ENCODE measurements around the gene THADA. TPM values are rescaled to one million over a fixed set of nuclear protein-coding genes. Genes with fewer than 3 reads are reported as not detected.

Gene THADA
- total RNA-seq, 1 donor from 2014 or later = 19.4 TPM

GRCh38 chr2:43224571-43225092, 371.2 kb downstream of the THADA start:
- H3K36me3 Mint-ChIP-seq (ENCODE audit: low read depth, unreplicated experiment) = peaks cover 13% of the 10 kb centered on the region
- no peaks in the 10 kb centered on the region for H3K9me3 Mint-ChIP-seq (ENCODE audit: unreplicated experiment)
- peaks cover 52% of the 10 kb centered on the region for H3K4me1 Mint-ChIP-seq (ENCODE audit: unreplicated experiment)
- DNase-seq (ENCODE audit: low spot score) = peak; percentile 25
- peak overlapping the region; percentile 59 for H3K4me3 Mint-ChIP-seq (ENCODE audit: unreplicated experiment)
- H3K27me3 Mint-ChIP-seq (ENCODE audit: unreplicated experiment) = peaks cover 13% of the 10 kb centered on the region
- no peak for TF ChIP-seq CTCF (IDR thresholded peaks at IDR 0.05; ENCODE audit: unreplicated experiment)
- no peak overlapping the region for H3K27ac Mint-ChIP-seq (ENCODE audit: unreplicated experiment)

- Mint-ChIP-seq H3K9me3 (ENCODE audit: unreplicated experiment) (no peaks in the 10 kb centered on the region), H3K4me3 (ENCODE audit: unreplicated experiment) (peak overlapping the region; percentile 97), H3K36me3 (ENCODE audit: low read depth, unreplicated experiment) (peaks cover 13% of the 10 kb centered on the region), H3K27me3 (ENCODE audit: unreplicated experiment) (peaks cover 14% of the 10 kb centered on the region), H3K4me1 (ENCODE audit: unreplicated experiment) (peaks cover 52% of the 10 kb centered on the region), H3K27ac (ENCODE audit: unreplicated experiment) (peak overlapping the region; percentile 72)
- TF ChIP-seq CTCF (IDR thresholded peaks at IDR 0.05; ENCODE audit: unreplicated experiment) = peak; percentile 22
- DNase-seq (ENCODE audit: low spot score) = peak; percentile 76
Measured at GRCh38 chr2:43224131-43224570, 371.7 kb downstream of the THADA start.

- H3K9me3 Mint-ChIP-seq (ENCODE audit: unreplicated experiment) = no peaks in the 10 kb centered on the region
- peaks cover 16% of the 10 kb centered on the region for H3K36me3 Mint-ChIP-seq (ENCODE audit: low read depth, unreplicated experiment)
- peaks cover 15% of the 10 kb centered on the region for H3K27me3 Mint-ChIP-seq (ENCODE audit: unreplicated experiment)
- no peak for TF ChIP-seq CTCF (IDR thresholded peaks at IDR 0.05; ENCODE audit: unreplicated experiment)
- peak overlapping the region; percentile 80 for H3K27ac Mint-ChIP-seq (ENCODE audit: unreplicated experiment)
- peaks cover 53% of the 10 kb centered on the region for H3K4me1 Mint-ChIP-seq (ENCODE audit: unreplicated experiment)
- peak overlapping the region; percentile 97 for H3K4me3 Mint-ChIP-seq (ENCODE audit: unreplicated experiment)
- no peak for DNase-seq (ENCODE audit: low spot score)
Measured at GRCh38 chr2:43223521-43224001, 372.3 kb downstream of the THADA start.

DNA sequence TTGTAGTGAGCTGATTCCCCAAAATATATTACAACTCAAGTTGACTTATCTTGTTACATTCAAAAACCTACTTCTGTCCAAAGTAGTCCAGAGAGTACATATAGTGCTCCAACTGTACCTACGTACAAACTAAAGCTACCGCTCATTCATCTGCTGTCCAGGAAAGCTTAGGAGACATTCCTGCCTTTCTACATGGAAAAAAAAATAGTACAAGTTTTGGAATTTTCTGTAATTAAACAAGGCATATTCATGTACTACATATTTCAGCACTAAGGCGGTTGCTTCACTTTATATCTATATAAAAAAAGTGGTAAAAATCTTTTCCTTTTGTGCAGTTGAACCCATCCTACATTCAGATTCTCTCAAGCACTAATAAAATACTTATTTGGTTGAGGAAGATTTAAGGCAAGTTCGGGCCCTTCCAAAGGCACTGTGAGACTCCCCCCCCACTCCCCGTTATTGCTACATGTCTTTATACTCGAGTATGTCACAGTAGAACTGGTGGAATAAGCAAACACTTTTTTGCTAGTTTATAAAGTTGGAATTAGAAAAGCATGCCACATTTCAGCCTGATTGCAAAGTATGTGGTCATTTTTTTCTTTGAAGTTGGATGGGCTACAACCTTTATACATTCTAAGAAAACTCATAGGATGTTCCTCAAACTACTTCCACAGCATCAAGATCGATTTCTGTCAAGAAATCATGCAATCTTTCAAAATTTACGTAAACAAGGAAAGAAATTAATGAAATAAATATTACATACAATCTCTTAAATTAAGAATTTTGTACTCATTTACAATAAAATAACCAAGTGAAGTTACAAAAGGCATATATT, 373.1 kb downstream of the THADA start:
- no peak for DNase-seq (ENCODE audit: low spot score)
- Mint-ChIP-seq H3K27me3 (ENCODE audit: unreplicated experiment) (peaks cover 15% of the 10 kb centered on the region), H3K9me3 (ENCODE audit: unreplicated experiment) (no peaks in the 10 kb centered on the region), H3K4me3 (ENCODE audit: unreplicated experiment) (peak overlapping the region; percentile 76), H3K36me3 (ENCODE audit: low read depth, unreplicated experiment) (peaks cover 16% of the 10 kb centered on the region), H3K27ac (ENCODE audit: unreplicated experiment) (no peak overlapping the region), H3K4me1 (ENCODE audit: unreplicated experiment) (peaks cover 54% of the 10 kb centered on the region)
- TF ChIP-seq CTCF (IDR thresholded peaks at IDR 0.05; ENCODE audit: unreplicated experiment) = no peak
